NCI-H2171 (cell line): ENCODE results near the gene RALGPS1.
"Not testable (repeated sequence)": the region's sequence is repeated elsewhere in the genome, so short reads cannot be mapped to it uniquely, and the experiment has no call there.

Experiments
- DNase-seq: peaks from one replicate; lab custom pipeline; 2025; lab: John Stamatoyannopoulos, UW

RALGPS1 gene

GRCh38 chr9:127139071-127139731 lies 224.6 kb downstream of the RALGPS1 start:
- DNase-seq: no peak

- no peak for DNase-seq
These were observed 225.2 kb downstream of the RALGPS1 start for GRCh38 chr9:127139775-127140174.

- DNase-seq: no peak
These were observed 225.6 kb downstream of the RALGPS1 start for GRCh38 chr9:127140181-127140580.

GRCh38 chr9:127140842-127141675 lies 226.5 kb downstream of the RALGPS1 start:
- DNase-seq: no peak

GRCh38 chr9:127142291-127142690 lies 227.7 kb downstream of the RALGPS1 start:
- DNase-seq: no peak

GRCh38 chr9:127142931-127143464 lies 228.4 kb downstream of the RALGPS1 start:
- DNase-seq: no peak

GRCh38 chr9:127143920-127144465 lies 229.4 kb downstream of the RALGPS1 start:
- no peak for DNase-seq

GRCh38 chr9:127144670-127145445 lies 230.3 kb downstream of the RALGPS1 start:
- DNase-seq: no peak

GRCh38 chr9:127146841-127147240 lies 232.3 kb downstream of the RALGPS1 start:
- not testable (repeated sequence) for DNase-seq

GRCh38 chr9:127147251-127147650 lies 232.7 kb downstream of the RALGPS1 start:
- no peak for DNase-seq

- DNase-seq: no peak
These were observed 233.4 kb downstream of the RALGPS1 start for GRCh38 chr9:127148014-127148413.

GRCh38 chr9:127149010-127149409 lies 234.4 kb downstream of the RALGPS1 start:
- DNase-seq: no peak

GRCh38 chr9:127149463-127150390 lies 235.1 kb downstream of the RALGPS1 start:
- no peak for DNase-seq

- DNase-seq: no peak
These were observed 238.9 kb downstream of the RALGPS1 start for GRCh38 chr9:127153501-127153900.

GRCh38 chr9:127154003-127154389 lies 239.4 kb downstream of the RALGPS1 start:
- DNase-seq: no peak

- no peak for DNase-seq
These were observed 240.0 kb downstream of the RALGPS1 start for GRCh38 chr9:127154390-127155191.

- no peak for DNase-seq
These were observed 240.9 kb downstream of the RALGPS1 start for GRCh38 chr9:127155314-127155960.

GRCh38 chr9:127158786-127159324 lies 244.3 kb downstream of the RALGPS1 start:
- DNase-seq: no peak

- no peak for DNase-seq
These were observed 244.8 kb downstream of the RALGPS1 start for GRCh38 chr9:127159325-127159801.
